ENCODE measurements around the gene SH3TC1.

The SH3TC1 gene

DNA sequence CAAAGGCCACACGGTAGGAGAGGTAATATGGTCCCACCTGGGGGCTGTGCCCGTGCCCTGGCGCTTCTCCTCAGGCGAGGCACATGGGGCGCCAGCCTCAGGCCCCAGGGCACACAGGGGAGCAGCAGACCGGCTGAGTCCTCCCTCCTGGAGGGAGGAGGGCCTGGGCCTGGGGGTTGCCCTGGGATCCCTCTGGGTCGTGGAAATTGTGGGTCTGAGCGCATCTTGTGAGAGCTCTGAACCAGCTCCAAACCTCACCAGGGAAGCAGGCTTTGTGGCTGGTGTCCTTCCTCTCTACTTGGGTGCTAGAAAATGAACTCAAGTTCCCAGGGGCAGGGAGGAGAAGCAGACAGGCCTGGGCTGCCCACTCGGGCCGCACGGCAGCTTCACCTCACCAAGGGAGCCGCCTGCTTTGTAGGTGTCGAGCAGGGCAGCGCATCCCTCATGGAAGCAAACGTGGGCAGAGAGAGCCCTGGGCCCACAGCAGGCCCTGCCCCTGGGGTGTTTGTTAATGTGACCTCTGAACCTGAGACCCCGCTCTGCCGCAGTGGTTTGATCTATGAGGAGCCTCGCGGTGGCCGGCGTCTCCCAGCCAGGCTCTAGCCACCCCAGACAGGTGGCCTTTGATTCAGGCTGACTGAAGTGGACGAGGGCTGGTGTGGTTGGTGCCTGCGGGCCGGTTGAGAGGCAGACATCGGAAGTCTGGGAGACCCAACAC lies 81.2 kb downstream of the SH3TC1 start:
- DNase-seq: no peak

DNA sequence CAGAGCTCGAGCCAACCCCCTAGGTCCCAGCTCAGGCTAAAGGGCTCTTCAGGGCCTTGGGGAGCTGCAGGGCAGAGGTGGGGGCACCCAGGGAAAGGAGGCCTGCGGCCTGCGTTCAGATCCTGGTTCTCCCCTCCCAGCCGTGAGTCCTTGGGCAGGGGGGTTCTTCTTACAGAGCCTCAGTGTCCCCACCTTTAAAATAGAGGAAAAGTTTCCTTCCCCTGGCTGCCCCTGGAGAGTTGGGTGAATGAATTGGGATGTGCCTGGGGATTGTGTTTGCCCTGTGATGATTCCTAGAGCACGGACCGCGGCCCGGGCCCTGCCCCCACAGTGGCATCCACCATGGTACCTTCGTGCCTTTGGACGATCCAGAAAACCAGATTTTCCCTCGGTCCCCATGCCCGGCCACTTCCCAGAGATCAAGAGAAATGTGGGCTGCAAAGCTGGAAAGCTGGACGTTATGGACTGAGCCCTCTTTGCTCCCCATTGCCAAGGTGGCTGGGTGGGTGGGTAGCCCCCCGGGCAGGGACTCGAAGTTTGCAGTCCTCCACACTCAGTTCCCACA lies 81.9 kb downstream of the SH3TC1 start:
- no peak for DNase-seq

DNA sequence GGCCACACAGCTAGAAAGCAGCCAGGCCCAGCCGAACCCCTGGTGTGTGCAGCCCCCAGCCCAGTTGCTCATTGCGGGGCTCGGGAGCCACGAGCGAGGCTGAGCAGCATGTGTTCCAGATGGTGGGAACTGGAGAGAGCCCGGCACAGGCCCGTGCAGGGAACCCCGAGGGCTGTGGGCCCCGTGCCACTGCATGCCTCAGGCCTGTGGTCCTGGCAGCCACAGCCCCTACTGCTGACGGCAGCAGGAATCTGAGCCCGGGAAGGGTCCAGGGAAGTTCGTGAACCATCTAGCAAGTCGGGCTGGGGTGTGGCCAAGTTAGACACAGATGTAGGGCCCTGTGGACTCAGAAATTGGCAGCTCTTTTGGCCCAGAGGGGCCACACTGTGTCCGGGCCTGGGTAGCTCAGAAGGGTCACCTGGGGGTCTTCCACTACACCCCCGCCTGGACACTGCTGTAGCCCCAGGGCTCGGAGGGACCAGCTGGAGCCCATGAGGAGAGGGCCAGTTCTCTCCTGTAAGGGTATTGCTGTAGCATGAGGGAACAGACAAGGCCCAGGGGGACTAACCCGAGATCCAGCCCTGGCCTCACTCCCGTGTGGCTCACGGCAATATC lies 82.5 kb downstream of the SH3TC1 start:
- DNase-seq: no peak

DNA sequence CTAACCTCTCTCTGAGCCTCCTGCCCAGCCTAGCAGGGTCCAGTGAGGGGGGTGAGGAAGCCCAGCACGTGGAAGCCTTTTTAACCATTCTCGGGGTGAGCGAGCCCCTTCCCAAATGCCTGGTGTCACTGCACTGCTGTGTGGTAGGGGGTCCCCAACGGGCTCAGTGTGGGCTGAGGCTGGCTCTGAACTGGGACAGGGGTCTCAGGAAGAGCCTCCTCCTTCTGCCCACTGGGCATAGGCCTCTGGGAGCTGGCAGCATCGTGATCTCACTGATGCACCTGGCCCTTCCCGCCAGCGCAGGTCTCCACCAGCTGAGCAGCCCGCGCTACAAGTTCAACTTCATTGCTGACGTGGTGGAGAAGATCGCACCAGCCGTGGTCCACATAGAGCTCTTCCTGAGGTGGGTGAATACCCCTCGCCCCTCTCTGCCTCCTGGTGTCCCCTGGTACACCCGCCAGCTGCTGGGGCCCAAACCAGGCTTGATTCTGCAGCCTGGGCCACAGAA lies 83.1 kb downstream of the SH3TC1 start:
- no peak for DNase-seq

DNA sequence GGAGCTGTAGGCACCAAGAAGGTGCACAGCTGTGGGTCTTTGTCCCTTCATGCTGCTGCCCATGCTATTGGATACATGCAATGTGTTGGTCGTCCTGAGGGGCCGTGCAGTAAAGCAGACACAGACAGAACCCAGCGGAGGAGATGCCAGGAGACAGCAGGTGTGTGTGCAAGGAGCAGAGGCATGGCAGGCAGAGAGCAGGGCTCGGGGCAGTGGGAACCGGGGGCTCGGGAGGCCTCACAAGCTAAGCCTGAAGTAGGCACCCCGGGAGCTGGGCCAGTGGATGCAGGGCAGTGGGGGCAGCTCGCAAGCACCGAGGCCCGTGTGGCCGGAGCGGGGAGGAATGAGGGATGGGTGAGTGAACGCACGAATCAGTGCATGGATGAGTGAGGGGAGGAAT lies 83.7 kb downstream of the SH3TC1 start:
- no peak for DNase-seq

DNA sequence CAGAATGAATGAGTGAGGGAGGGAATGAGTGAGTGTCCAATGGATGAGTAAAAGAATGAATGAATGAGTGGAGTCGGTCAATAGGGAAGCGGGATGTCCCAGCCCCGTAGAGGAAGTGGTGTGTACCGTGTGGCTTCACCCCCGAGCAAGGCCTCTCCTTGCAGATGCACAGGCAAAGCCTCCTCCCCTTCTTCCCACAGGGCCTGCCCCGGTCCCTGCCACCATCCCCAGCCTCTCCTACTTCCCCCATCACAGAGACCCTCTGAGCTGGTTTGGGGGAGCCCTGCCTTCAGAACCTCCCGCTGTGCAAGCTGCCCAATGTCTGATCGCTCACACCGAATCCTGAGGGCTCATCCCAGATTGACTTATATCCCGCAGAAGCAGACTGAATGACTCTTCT lies 84.1 kb downstream of the SH3TC1 start:
- no peak for DNase-seq

DNA sequence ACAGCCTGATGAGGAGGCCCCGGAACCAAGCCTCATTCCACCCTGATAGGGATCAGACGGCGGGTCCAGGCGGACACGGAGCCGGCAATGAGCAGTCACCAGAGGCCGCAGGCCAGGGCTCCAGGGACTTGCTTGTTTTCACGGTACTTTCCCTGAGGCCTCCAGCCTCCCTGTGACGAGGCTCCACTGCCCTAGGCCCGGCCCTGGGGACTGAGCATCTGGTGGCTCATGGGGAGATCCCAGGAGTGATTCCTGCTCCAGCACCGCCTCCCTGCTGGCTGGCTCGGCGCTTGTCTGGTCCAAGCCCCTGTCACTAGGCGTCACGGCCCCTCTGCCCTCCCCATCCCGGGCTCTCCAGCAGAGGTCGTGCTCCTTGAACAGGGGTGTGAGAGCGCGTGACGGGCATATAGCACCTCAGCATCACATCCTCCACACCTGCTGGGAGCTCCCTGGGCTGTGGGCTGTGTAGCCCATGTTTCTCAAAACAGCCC lies 84.6 kb downstream of the SH3TC1 start:
- DNase-seq: no peak

DNA sequence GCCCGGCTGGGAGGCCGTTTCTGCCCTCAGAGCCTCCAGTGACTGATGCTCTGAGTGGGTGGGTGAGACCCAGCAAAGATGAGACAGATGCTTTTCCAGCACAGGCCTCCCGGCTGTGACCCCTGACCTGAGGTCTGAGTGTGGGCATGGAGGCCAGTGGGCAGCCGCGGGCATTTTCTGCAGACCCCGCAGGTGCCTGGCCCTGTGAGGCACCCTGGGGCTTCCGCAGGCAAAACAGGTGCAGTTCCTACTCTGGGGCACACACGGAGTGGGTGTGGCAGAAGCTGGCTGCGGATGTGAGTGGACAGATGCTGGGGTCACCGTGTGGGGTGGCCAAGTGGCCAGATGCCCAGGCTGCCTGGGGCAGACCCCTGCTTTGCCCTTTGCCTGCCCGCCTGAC lies 85.3 kb downstream of the SH3TC1 start:
- no peak for DNase-seq

DNA sequence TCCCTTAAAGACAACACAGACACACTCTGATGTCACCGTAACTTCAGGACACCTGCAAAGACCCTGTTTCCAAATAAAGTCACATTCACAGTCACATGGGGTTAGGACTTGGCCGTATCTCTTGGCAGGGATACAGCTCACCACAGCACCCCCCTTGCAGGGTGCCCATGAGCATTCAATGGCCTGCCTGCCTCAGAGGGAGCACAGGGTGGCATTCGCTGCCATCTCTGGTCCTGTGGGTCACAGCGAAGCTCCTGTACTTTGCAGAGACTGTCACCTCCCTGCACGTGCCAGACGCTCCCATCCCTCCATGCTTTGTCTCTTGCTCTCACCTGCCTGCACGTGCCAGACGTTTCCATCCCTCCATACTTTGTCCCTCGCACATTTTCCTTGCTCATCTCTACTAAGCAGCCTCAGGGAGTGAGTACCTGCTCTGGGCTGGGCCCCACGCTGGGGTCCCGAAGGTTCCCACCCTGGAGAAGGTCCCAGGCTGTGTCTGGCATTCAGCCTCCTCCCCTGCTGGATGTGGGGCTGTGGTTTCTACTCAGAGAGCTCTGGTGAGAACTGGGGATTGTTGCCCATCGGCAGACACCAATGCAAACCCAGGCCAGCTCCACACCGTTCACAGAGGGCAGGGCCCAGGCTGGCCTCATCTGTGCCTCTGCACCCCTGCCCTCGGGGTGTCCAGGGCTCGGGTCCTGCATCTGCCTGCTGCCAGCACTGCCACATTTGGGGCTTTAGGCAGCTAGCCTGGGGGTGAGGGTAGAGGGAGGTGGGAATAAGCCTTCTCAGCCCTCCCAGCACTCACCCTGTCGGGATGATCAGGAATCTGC lies 86.3 kb downstream of the SH3TC1 start:
- DNase-seq: no peak

DNA sequence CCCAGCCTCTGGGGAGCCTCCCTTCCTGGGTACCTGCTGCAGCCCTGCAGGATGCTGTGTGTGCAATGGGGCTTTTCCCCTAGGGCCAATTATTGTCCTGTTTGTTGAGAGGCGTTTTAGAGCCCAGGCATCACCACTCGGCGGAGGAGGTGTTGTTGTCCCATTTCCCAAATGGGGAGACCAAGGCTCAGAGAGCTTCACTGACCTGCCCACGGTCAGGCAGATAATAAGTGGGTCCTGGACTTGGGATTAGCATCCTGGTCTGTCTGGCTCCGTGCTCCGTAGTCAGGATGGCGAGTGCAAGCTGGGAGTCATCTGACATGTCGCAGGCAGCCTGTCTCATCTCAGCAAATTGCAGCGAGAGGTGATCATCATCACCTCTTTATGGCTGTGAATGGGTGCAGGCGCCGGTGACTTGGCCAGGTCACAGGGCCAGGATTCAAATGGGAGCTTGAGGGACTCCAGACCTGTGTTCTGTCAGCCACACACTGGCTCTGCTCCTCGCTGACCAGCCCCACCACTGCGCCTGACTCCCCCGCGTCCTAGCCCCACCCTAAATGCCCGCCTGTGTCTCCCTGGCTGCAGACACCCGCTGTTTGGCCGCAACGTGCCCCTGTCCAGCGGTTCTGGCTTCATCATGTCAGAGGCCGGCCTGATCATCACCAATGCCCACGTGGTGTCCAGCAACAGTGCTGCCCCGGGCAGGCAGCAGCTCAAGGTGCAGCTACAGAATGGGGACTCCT lies 87.1 kb downstream of the SH3TC1 start:
- no peak for DNase-seq

DNA sequence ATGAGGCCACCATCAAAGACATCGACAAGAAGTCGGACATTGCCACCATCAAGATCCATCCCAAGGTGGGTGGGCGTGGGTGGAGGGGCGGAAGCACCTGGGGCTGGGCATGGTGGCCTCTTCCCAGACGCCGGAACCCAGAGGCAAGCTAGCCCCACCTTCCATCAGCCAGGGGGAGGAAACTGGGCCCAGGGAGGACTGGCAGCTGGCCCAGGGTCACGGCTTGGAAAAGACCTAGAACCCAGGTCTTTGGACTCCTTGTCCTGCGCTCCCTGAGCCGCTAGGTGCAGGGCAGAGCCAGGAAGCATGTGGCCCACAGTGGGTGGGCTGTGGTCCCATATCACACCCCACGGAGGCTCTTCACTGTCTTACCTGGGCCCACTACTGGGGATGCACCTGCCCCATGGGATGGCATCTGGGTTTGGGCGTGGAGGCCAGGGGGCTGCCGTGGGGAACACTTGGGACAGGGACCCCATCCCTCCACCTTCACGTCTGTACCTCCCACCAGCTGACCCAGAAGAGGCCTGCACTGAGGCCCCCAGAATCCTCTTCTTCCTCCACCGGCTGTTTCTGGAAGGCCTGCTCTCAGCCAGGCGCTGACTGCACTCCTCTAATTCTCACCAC lies 87.7 kb downstream of the SH3TC1 start:
- no peak for DNase-seq

DNA sequence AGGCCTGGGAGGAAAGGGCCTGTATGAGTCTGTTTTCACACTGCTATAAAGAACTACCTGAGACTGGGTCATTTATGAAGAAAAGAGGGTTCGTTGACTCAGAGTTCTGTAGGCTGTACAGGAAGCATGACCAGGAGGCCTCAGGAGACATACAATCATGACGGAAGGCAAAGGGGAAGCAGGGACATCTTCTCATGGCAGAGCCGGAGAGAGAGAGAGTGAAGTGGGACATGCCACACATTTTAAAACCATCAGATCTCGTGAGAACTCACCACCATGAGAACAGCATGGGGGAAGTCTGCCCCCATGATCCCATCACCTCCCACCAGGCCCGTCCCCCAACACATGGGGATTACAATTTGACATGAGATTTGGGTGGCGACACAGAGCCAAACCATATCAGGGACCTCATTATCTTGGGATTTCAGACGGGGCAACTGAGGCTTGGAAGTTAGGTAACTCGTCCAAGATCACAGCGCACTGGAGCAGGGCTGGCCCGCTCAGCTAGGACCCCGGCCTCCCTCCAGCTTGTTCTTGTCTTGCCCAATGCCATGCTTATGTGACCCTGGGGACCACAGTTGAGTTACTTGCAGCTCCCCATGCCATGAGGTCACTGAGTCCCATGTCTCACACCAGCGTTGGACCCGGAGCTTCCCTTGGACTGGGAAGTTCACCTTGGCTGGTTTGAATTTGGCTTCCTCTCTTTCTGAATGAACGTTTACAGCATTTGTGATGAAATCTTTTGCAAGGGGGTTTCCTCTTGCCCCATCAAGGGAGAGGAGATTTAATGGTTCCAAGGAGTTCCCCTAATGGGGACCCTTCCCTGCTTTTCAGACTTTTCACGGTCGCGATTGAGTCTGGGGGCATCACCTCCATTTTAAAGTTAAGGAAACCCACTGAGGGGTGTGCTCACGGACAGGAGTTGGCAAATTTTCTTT lies 88.5 kb downstream of the SH3TC1 start:
- no peak for DNase-seq

DNA sequence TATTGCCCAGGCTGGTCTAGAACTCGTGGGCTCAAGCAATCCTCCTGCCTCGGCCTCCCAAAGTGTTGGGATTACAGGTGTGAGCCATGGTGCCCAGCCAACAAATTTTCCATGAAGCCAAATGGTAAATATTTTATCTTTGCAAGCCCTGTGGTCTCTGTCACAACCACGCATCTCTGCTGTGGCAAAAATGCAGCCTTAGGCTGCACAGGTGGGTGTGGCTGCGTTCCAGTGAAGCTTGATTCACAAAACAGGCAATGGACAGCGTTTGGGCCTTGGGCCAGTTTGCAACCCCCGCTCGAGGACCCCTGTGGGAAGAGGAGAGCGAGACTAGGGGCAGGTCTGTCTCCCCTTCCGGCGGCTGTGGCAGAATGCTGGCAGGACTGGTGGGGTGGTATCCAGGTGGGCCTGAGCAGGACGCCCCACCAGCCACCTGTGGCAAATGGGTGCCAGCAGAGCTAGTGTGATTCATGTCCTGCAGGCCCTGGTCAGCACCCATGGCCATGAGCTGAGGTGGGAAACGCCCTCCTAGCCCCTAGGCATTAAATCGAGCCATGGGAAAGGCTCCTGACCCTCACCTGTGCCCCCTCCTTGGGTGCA lies 90.2 kb downstream of the SH3TC1 start:
- no peak for DNase-seq

DNA sequence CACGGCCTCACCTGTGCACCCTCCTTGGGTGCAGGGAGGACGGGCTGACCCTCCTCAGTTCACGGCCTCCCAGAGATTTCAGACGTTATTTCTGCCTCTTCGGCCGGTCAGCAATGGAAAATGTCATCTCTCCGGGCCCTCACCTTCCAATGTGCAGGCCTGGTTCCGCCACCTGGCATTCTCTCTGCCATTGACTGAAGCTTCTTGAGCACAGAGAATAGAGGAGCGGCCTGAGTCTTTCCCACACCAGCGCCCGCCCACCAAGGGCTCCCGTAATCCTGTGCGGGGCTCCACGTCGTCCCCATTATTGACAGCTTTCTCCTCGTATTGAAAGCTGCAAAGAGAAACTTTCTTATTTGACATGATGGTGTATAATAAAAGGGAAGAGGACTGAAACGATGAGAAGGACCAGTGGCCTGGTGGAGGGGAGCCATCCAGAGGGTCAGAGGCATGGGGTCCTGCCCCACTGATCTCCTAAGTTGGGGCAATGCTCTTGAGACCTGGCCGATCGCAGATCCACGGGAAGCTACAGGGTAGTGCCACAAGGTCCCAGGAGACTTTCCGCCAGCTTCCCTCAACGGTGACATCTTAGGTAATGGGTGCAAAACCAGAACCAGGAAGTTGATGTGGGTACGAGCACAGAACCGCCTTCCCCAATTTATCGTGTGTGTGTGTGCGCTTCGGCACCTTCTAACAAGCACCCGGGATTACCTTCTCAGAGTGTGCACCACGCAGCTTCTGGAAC lies 91.0 kb downstream of the SH3TC1 start:
- DNase-seq: no peak

DNA sequence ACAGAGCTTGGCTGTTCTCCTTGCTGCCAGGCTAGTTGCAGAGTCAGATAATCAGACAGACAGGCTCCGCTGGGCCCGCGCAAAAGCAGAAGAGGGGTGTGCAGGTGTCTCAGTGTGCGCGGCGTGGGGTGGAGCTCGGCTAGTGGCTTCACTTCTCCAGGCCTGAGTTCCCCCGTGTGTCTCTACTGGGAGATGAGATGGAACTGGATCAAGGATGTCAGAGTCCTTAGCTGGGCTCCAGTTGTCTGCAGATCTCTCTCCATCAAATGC lies 91.5 kb downstream of the SH3TC1 start:
- no peak for DNase-seq
